ENCODE measurements around the gene IL19.

IL19 gene

GRCh38 chr1:206770531-206771337 lies at the start of gene IL19:
Gene IL19, plus strand, starts transcription at chr1:206770773. Its CDS starts 65,890 bp downstream, at chr1:206836663.
- peak; percentile 91 for DNase-seq

GRCh38 chr1:206721454-206721853 lies 49.1 kb upstream of the IL19 start:
- DNase-seq: no peak

GRCh38 chr1:206722751-206723461 lies 47.7 kb upstream of the IL19 start:
- no peak for DNase-seq

- DNase-seq: no peak
Measured at GRCh38 chr1:206723462-206723804, 47.1 kb upstream of the IL19 start.

- no peak for DNase-seq
Measured at GRCh38 chr1:206723805-206724472, 46.6 kb upstream of the IL19 start.

- DNase-seq: peak; percentile 73
Measured at GRCh38 chr1:206725109-206725963, 45.2 kb upstream of the IL19 start.

GRCh38 chr1:206727981-206728696 lies 42.4 kb upstream of the IL19 start:
- no peak for DNase-seq

GRCh38 chr1:206728697-206728987 lies 41.9 kb upstream of the IL19 start:
- DNase-seq: no peak

- DNase-seq: no peak
Measured at GRCh38 chr1:206729050-206729449, 41.5 kb upstream of the IL19 start.

GRCh38 chr1:206729507-206729906 lies 41.1 kb upstream of the IL19 start:
- DNase-seq: no peak

GRCh38 chr1:206732508-206732907 lies 38.1 kb upstream of the IL19 start:
- no peak for DNase-seq

GRCh38 chr1:206732992-206733391 lies 37.6 kb upstream of the IL19 start:
- peak; percentile 53 for DNase-seq

- DNase-seq: peak; percentile 67
Measured at GRCh38 chr1:206734499-206735142, 36.0 kb upstream of the IL19 start.

- DNase-seq: no peak
Measured at GRCh38 chr1:206735553-206736031, 35.0 kb upstream of the IL19 start.

GRCh38 chr1:206736878-206737728 lies 33.5 kb upstream of the IL19 start:
- no peak for DNase-seq

- DNase-seq: no peak
Measured at GRCh38 chr1:206737729-206738201, 32.8 kb upstream of the IL19 start.

GRCh38 chr1:206738370-206739366 lies 31.9 kb upstream of the IL19 start:
- no peak for DNase-seq

GRCh38 chr1:206739411-206740076 lies 31.0 kb upstream of the IL19 start:
- peak; percentile 94 for DNase-seq
